GM19328 (cell line): ENCODE data around the gene BTBD2.

Source experiments
- ATAC-seq: cut with Tn5 transposase; IDR thresholded peaks from one replicate; pipeline ENCODE4 v1.9.1; 2021; ENCODE audit warnings: mild to moderate bottlenecking, moderate library complexity; ENCODE audit not compliant: unreplicated experiment

BTBD2 gene

DNA sequence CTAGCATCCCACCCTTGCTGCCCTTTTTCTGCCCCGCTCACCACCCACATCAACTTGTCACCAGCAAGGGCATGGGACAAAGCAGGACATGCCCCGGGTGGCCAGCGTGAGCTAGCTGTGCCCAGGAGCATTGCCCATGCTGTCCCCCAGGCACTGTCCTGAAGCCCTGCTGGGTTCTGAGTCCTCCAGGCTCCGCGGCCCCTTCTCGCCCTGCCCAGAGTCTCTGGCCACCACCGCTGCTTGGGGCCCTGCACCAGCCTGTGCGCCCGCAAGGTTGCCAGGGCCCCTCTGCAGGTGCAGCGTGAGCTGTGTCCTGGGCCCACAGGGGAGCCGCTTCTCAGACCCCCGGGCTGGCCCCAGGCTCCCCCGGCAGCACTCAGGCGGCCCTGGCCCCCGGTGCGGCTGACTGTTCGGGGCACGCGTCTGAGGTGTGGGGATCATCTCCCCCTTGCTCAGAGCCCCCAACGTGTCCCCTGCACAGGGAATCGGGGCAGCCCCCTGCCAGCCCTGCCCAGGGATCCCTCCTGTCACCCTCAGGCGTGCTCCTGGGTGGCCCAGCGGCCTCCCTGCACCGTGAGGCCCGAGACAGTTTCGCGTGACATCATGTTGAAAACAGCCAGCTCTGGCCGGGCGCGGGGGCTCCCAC lies 70.5 kb downstream of the BTBD2 start:
- no peak for ATAC-seq

DNA sequence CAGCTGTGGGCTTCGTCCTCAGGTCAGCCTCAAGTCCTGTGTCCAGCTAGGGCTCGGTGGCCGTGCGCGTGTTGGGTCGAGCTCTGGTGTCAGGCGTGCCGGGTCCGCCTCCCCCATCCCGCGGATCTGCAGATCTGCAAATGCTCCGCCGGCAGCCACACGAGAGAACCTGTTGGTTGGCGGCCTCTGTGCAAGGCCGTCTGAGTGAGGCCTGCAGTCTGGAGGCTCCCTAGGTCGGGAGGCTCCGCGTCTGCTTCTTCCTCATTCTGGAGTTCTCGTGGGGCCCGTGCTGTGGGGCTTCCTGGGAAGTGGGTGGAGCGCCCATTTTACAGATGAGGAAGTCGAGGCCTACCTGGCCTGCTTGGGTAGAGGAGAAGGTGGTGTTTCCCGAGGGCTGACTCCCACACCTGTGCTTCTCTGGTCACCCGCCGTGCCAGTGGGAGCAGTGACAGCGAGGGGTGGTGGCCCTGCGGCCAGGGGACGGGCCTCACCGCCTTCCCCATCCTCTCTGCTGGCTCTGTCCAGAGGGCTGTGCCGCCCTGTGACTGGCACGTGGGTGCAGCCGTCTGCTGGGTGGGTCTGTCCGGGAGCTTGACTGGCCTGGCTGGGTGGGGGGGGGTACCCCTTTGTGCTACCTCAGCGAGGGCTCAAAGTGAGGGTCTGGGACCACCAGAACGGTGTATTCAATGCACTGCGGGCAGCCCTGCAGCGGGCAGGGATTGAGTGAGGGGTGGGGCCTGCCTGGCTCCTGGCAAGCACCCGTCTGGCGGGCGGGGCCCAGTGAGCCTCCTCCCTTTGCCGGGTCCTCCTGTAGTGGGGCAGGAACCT lies 71.2 kb downstream of the BTBD2 start:
- no peak for ATAC-seq

DNA sequence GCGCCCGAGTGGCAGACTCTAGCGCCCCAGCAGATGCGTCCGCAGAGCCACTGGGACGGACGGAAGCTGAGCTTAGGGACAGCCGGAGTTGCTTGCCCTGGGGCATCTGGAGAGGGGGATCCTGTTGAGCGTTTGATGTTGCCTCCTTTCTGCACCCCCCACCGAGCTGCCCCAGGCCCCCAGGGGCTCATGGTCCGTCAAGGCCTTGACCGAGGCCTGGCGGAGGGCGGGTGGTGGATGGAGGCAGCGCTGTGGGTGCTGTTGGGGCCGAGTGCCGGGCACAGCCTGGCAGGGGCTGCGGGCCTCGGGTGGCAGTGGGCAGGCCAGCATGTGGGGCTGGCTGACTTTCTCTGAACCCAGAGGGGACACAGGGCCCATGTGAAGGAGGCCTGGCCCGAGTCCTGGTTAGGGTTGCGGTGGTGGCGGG lies 71.8 kb downstream of the BTBD2 start:
- no peak for ATAC-seq

DNA sequence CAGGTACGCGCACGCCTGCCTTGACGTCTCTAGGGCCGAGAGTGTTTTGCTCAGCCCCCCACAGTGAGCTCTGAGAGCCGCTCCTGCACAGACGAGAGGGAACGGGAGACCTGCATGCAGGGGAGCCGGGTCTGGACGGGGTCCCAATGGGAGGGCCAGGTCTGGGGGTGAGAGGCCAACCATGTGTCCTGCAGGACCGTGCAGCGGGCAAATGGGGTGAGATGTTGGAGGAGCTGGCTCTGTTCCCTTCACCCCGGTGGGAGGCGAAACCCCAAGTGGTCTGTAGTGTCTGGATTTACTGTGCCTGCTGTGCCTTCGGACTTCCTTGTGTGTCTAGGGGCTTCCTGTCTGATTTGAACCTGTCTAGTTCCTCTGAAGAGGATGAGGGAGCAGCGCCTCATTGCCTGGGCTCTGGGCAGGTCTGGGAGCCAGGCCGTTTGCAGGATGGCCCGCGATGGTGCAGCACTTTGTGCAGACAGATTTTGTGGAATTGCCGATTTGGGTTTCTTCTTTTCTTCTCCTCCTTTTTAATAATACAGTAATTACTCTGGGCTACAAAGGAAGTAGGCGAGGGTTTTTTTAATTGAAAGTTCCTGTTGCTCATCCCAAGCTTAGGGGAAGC lies 72.5 kb downstream of the BTBD2 start:
- no peak for ATAC-seq

DNA sequence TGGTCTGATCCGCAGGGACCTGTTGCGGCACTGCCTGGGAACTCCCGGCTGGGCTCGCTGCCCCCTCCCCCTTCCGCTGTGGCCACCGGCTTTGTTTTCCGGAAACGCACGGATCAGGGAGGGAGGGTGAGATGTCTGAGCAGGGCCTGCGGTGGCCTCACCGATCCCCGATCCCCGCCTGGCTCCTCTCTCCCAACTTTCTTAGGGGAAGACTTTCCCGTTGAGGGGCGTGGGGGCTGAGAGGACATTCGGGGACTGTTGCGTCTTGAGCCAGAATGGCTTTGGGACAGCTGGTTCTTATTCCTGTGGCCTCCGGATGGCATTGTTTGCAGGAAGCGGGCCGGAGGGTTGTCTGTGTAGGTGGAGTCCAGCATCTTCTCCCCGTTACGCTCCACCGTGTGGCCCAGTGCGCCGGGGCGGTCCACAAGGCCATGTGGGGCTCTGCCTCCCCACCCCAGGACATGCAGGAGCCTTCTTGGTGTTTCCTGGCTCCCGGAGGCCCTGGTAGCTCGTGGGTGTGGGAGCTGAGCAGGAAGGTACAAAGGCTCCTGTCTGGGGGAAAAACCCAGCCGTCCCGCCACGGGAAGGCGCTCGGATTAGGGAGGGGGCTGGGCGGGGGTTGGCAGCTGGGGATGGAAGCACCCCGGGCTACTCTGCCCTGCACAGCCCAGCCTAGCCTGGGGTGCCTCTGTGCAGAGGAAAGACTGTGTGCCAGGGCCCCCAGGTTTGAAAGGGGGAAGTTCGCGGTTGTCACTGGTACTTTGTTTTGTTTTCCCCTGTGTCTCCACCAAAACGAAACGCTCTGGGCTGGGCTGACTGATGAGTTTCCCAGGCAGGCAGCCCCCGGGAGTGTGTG lies 73.2 kb downstream of the BTBD2 start:
- no peak for ATAC-seq

DNA sequence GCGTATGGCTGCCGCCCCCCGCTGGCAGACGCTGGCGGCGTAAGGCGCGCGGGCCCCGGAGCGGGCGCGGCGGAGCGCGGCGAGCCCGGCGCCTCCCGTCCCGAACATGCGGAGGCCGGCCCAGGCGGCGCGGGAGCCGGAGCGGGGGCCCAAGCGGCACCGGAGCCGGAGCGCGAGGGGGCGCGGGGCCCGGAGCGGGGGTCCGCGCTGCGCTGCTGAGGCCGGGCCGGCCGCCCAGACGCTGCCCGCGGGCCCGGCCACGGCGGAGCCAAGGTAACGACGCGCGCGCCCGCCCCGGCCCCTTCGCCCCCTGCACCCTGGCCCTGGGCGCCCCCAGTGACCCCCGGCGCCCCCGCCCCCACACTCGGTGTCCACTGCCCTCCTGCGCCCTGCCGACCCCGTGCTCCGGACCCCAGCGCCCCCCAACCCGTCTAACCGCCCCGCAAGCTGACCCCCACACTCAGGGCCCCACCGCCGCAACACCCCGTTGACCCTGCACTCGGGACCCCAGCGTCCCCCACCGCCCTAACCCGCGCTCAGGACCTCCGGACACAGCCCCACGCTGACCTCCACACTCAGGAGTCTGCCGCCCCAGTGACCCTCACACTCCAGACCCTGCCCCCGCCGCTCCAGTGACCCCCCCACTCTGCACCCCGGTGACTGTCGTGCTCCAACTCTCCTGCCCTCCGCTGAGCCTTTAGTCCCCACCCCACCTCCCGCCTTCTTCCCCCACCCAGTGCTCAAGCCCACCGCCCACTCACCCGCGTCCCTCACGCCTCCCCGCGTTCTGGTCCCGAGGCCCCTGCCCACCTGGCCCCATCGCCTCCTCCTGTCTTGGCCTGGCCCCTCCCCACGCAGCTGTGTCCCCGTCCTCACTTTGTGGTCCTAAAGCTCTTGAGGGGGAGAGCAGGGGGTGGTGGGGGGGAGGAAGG lies 74.1 kb downstream of the BTBD2 start, which contains the start of gene CSNK1G2:
CSNK1G2 (plus strand) TSS at position 27 of the 932 bp plus-strand sequence. CDS start 28,601 bp downstream, outside the sequence.
- no peak for ATAC-seq

DNA sequence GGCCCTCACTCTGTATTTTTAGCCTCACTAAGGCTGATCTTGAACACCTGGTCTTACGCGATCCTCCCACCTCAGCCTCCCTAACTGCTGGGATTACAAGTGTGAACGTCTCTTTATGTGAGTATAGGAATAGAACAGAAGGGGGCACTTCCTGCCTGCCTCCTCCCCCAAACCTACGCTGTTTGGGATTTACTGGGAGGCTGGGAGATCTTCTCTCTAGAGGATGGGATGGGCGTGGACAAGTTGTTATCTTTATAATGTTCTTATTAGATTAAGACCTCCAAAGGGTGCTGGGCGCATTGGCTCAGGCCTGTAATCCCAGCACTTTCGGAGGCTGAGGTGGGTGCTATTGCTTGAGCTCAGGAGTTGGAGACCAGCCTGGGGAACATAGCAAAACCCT lies 77.4 kb downstream of the BTBD2 start:
- no peak for ATAC-seq

DNA sequence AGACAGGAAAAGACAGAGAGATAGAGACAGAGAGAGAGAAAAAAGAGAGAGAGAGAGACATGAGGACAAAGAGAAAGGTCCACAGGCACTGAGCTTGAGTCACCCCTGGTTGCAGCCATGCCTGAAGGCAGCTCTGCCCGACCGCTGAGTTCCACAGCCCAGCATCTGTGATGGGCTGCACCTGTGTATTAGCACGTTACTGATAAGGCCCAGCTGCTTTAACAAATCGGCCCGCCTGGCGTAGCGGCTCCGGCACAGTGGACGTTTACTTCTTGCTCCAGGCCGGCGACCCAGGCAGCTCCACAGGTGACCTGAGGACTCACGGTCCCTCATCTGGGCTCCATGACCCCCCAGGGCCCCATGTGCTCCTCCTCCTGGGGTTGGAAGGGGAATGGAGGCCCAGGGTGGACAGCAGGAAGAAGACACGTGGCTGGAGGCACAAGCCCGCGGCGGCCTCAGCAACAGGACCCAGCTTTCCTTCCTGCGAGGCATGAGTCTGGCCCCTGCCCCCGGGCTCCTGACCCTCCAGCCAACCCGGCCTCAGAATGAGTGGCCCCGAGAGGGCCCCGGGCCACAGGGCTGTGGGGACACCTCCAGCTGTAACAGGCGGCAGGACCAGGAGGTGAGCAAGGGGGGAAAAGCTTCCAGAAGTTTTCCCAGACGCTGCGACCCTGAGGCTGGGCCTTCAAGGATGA lies 78.5 kb downstream of the BTBD2 start:
- ATAC-seq = no peak

DNA sequence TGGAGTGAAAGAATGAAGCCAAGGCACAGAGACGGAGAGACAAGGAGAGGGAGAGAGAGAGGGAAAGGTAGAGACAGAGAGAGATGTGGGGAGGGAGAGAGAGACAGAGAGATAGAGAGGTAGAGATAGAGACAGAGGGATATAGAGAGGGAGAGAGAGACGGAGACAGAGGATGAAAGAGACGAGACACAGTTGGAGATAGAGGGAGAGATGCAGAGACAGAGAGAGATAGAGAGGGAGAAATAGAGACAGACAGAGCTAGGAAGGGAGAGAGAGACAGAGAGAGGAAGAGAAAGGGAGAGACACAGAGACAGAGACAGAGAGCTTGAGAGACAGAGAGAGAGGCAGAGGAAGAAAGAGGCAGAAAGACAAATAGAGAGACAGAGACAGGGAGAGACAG lies 79.1 kb downstream of the BTBD2 start:
- no peak for ATAC-seq

DNA sequence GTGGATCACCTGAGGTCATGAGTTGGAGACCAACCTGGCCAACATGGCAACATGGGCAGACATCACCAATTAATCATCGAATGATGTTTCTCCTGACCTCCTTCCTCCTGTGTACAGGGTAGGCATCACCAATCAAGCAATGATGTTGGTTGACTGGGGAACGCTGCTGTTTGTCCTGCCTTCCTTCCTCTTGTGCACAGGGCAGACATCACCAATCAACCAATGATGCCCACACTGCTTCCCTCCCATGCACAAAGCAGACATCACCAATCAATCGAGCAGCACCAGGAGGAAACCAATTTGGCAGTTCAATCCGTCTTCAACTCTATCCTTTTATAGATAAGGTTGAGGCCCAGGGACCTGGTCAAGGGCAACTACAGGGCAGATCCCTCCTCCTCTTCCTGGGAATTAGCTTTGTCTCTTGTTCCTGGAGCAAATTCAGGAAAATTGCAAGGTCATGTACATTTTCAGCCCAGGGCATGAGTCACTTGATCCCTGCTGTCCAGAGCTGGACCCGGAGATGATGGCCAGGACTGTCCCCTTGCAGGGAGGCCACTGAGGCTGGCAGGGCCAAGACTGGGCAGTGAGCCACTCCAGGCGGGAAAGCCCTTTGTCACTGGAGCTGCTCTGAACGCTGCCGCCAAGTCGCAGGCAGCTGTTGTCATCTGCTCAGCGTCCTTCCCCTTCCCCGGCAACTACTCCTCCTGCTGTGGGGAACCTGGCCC lies 79.9 kb downstream of the BTBD2 start:
- ATAC-seq = no peak
